ENCODE measurements around the gene TXNDC17.
"Not testable (repeated sequence)": the region's sequence is repeated elsewhere in the genome, so short reads cannot be mapped to it uniquely, and the experiment has no call there.

TXNDC17 gene

GRCh38 chr17:6637458-6637840, 3.4 kb upstream of the TXNDC17 start:
- DNase-seq, result no peak

GRCh38 chr17:6638046-6638908, 2.6 kb upstream of the TXNDC17 start:
- no peak for DNase-seq

GRCh38 chr17:6639014-6639585, 1.8 kb upstream of the TXNDC17 start:
- no peak for DNase-seq

- DNase-seq, result peak in 1 of 2 experiments; percentile 22
Measured at GRCh38 chr17:6639586-6640535, 999 bp upstream of the TXNDC17 start.

- DNase-seq, result no peak
Measured at GRCh38 chr17:6641247-6641863, 495 bp downstream of the TXNDC17 start.

GRCh38 chr17:6642592-6642991, 1.7 kb downstream of the TXNDC17 start:
- DNase-seq, result no peak

GRCh38 chr17:6643451-6644125, 2.7 kb downstream of the TXNDC17 start:
- no peak for DNase-seq

- no peak for DNase-seq
Measured at GRCh38 chr17:6648181-6648580, 7.3 kb downstream of the TXNDC17 start.

- peak; percentile 89 to 90 for DNase-seq
Measured at GRCh38 chr17:6651354-6651918, 10.6 kb downstream of the TXNDC17 start, which contains the start of the genes C17orf100 and MED31. Gene C17orf100, plus strand, starts transcription at chr17:6651762. Its CDS starts 152 bp downstream, at chr17:6651914. Gene MED31, minus strand, starts transcription at chr17:6651605. Its CDS starts 77 bp downstream, at chr17:6651528.

GRCh38 chr17:6651919-6652452, 11.1 kb downstream of the TXNDC17 start:
- peak; percentile 21 for DNase-seq

GRCh38 chr17:6654841-6655731, 14.2 kb downstream of the TXNDC17 start:
- no peak for DNase-seq

GRCh38 chr17:6655732-6656361, 15.0 kb downstream of the TXNDC17 start:
- not testable (repeated sequence) for DNase-seq

GRCh38 chr17:6656797-6657632, 16.2 kb downstream of the TXNDC17 start:
- peak; percentile 56 to 58 for DNase-seq

GRCh38 chr17:6657633-6658287, 16.9 kb downstream of the TXNDC17 start:
- DNase-seq, result no peak

GRCh38 chr17:6658411-6658810, 17.6 kb downstream of the TXNDC17 start:
- not testable (repeated sequence) for DNase-seq

GRCh38 chr17:6660101-6660500, 19.2 kb downstream of the TXNDC17 start:
- no peak for DNase-seq

- DNase-seq, result no peak
Measured at GRCh38 chr17:6660805-6661463, 20.1 kb downstream of the TXNDC17 start.

GRCh38 chr17:6661464-6661848, 20.6 kb downstream of the TXNDC17 start:
- no peak for DNase-seq
